ENCODE results near the gene CAMK2G. TPM values are rescaled to one million over a fixed set of nuclear protein-coding genes. Genes with fewer than 3 reads are reported as not detected.

The CAMK2G gene
- total and polyA plus RNA-seq, 2 experiments from 2014 or later, result 30.6 to 34.1 TPM

GRCh38 chr10:73801253-73801590, 73.1 kb downstream of the CAMK2G start:
- H3K36me3 ChIP-seq (ENCODE audit: insufficient read depth), result no peaks in the 10 kb centered on the region

GRCh38 chr10:73800560-73801252, 73.6 kb downstream of the CAMK2G start:
- Histone ChIP-seq H3K27ac (ENCODE audit: low read depth) (no peak overlapping the region), H3K4me2 (no peak overlapping the region), H3K27me3 (ENCODE audit: insufficient read depth) (no peaks in the 10 kb centered on the region), H4K20me1 (replicated peaks; ENCODE audit: insufficient read depth) (no peaks in the 10 kb centered on the region; the same call in 1 of the 2 replicates), H3K4me1 (ENCODE audit: insufficient read depth) (no peaks in the 10 kb centered on the region), H3K4me3 (no peak overlapping the region), H3K79me2 (replicated peaks; ENCODE audit: insufficient read depth) (no peaks in the 10 kb centered on the region), H2AFZ (no peak overlapping the region), H3K36me3 (ENCODE audit: insufficient read depth) (no peaks in the 10 kb centered on the region), H3F3A (replicated peaks; ENCODE audit: low read depth) (no peaks in the 10 kb centered on the region), H3K9me2 (ENCODE audit: insufficient read depth) (no peaks in the 10 kb centered on the region)
- no peak for TF ChIP-seq CTCF (conservative IDR thresholded peaks at IDR 0.05; ENCODE audit: low read depth in 2 of 2)
- TF ChIP-seq NANOG (IDR thresholded peaks at IDR 0.05; ENCODE audit: borderline replicate concordance), result no peak
- TF ChIP-seq CREB1 (CRISPR knock-in tag; IDR thresholded peaks at IDR 0.05; ENCODE audit: low read depth), result no peak
- TF ChIP-seq EZH2 (IDR thresholded peaks at IDR 0.05; ENCODE audit: low read depth, unreplicated experiment), result no peak
- no peak for TF ChIP-seq ETS1 (IDR thresholded peaks at IDR 0.05)
- no peak for TF ChIP-seq POLR2AphosphoS5 (IDR thresholded peaks at IDR 0.05; ENCODE audit: low read depth)
- no peak for TF ChIP-seq ZNF114 (CRISPR knock-in tag; IDR thresholded peaks at IDR 0.05)
- TF ChIP-seq EZH2phosphoT487 (IDR thresholded peaks at IDR 0.05; ENCODE audit: unreplicated experiment), result no peak
- TF ChIP-seq JUNB (IDR thresholded peaks at IDR 0.05; ENCODE audit: unreplicated experiment), result no peak
- no peak for TF ChIP-seq ZNF331 (CRISPR knock-in tag; IDR thresholded peaks at IDR 0.05; ENCODE audit: low read depth)
- no peak for TF ChIP-seq REST (IDR thresholded peaks at IDR 0.05; ENCODE audit: unreplicated experiment)
- no peak for TF ChIP-seq STAT1 (IDR thresholded peaks at IDR 0.05; ENCODE audit: unreplicated experiment)
- Mint-ChIP-seq H3K36me3 (ENCODE audit: low read depth) (peaks cover 43% of the 10 kb centered on the region), H3K9me3 (no peaks in the 10 kb centered on the region), H3K4me1 (no peaks in the 10 kb centered on the region; the same call in 2 of the 3 replicates), H3K27ac (no peak overlapping the region), H3K4me3 (no peak overlapping the region), H3K27me3 (ENCODE audit: insufficient read depth, low read depth, poor library complexity) (peaks cover 6% of the 10 kb centered on the region)
- ATAC-seq (no peak), DNase-seq (ENCODE audit: low spot score) (no peak)

More at GRCh38 chr10:73801253-73801590, 73.1 kb downstream of the CAMK2G start:
- Histone ChIP-seq H3K27me3 (ENCODE audit: insufficient read depth) (no peaks in the 10 kb centered on the region), H3K4me3 (no peak overlapping the region), H3K4me1 (ENCODE audit: insufficient read depth) (no peaks in the 10 kb centered on the region), H4K20me1 (replicated peaks; ENCODE audit: insufficient read depth) (no peaks in the 10 kb centered on the region; the same call in 1 of the 2 replicates), H3K79me2 (replicated peaks; ENCODE audit: insufficient read depth) (no peaks in the 10 kb centered on the region), H3K9me2 (ENCODE audit: insufficient read depth) (no peaks in the 10 kb centered on the region), H3F3A (replicated peaks; ENCODE audit: low read depth) (no peaks in the 10 kb centered on the region), H2AFZ (no peak overlapping the region), H3K4me2 (no peak overlapping the region), H3K27ac (ENCODE audit: low read depth) (no peak overlapping the region)
- Mint-ChIP-seq H3K9me3 (no peaks in the 10 kb centered on the region), H3K36me3 (ENCODE audit: low read depth) (peaks cover 44% of the 10 kb centered on the region), H3K4me3 (no peak overlapping the region), H3K27ac (no peak overlapping the region), H3K27me3 (ENCODE audit: insufficient read depth, low read depth, poor library complexity) (peaks cover 7% of the 10 kb centered on the region), H3K4me1 (no peaks in the 10 kb centered on the region; the same call in 2 of the 3 replicates)
- ATAC-seq (no peak), DNase-seq (ENCODE audit: low spot score) (no peak)
- no peak for TF ChIP-seq ETS1 (IDR thresholded peaks at IDR 0.05)
- TF ChIP-seq JUNB (IDR thresholded peaks at IDR 0.05; ENCODE audit: unreplicated experiment), result no peak

All from GM23338 (cell line).